Amniotic stem cell (primary cell): ENCODE measurements around the gene EHD3.

Source experiments
- DNase-seq: peaks from one replicate; lab custom pipeline; 2025; lab: John Stamatoyannopoulos, UW

Gene EHD3

GRCh38 chr2:31233741-31234682 lies at the start of gene EHD3:
TSS of gene EHD3 (plus strand) at chr2:31234152. CDS start at chr2:31234622, 470 bp downstream.
- peak; percentile 94 for DNase-seq

GRCh38 chr2:31187166-31187565 lies 46.8 kb upstream of the EHD3 start:
- DNase-seq = no peak

- DNase-seq = no peak
Measured at GRCh38 chr2:31188131-31188530, 45.8 kb upstream of the EHD3 start.

DNA sequence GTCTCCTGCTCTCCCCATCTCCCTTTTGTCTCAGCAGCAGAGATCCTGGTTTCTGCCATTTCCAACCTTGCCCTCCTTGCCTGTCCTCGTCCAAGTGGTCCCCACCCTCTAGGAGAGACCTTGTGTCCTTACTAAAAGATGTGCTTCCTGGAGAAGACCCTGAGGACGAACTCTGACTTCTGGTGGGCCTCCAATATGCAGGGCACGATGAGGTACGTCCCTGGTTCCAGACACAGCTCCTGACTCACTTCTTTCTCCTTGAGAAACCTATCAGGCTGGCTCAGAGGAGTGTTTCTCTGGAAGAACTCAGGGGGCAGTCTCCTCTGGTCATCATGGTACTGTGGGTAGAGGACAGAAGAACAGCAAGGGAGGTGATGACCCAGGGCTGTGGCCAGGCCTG lies 44.8 kb upstream of the EHD3 start:
- no peak for DNase-seq

DNA sequence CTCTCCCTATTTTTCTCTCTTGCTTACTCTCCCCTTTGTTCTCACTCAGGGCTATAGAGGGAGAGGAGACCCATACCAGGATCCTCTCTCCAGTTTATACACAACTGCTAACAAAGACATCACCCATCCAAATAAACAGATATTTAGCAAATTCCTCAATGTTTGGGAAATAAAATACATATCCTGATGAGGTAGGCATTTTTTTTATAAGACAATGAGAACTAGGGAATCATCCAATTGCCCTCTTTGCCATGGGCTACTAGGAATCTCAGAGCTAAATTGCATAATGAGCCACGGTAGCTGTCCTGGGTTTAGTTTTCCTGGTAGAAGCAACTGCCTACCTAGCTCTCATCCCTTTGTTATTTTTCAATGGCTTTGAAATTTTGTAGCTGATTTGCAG lies 43.8 kb upstream of the EHD3 start:
- no peak for DNase-seq

DNA sequence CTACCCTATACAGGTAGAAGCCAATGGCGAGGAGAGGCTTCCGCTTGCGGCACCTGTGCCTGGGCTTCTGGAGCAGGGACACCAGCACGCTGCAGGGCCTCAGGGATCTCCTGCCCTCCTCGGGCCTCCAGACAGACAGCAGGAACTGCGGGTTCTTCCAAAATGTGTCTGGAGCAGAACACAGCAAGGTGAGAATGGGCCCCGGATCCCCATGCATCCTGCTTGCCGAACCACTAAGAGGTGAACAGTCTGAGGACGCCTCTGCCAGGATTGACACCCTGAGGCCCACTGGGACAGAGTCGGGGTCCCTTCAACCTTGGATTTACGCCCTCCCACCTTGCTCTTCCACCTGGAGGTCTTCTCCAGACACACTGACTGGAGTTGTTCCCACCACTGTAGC lies 42.0 kb upstream of the EHD3 start:
- no peak for DNase-seq

GRCh38 chr2:31192396-31192795 lies 41.6 kb upstream of the EHD3 start:
- DNase-seq = no peak

GRCh38 chr2:31192851-31193392 lies 41.0 kb upstream of the EHD3 start:
- no peak for DNase-seq

- no peak for DNase-seq
Measured at GRCh38 chr2:31193806-31194205, 40.1 kb upstream of the EHD3 start.

- DNase-seq = no peak
Measured at GRCh38 chr2:31196622-31197021, 37.3 kb upstream of the EHD3 start.

DNA sequence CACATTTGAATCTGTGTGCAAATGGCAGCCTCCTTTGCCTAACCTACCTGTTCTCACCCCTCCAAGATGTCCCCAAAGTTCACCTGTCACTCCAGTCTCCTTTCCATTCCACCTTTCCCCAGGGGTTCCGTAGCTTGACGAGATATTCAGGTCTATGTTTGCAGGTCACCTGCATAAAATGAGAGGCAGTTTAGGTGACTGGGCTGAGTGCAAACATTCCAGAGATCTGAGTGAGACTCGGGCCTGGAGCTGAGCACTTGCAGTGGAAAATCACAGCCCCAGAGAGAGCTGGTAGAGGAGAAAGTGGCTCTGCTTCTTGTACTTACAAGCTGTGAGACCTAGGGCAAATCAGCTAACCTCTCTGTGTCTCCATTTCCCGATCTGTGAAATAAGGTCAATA lies 36.8 kb upstream of the EHD3 start:
- no peak for DNase-seq

DNA sequence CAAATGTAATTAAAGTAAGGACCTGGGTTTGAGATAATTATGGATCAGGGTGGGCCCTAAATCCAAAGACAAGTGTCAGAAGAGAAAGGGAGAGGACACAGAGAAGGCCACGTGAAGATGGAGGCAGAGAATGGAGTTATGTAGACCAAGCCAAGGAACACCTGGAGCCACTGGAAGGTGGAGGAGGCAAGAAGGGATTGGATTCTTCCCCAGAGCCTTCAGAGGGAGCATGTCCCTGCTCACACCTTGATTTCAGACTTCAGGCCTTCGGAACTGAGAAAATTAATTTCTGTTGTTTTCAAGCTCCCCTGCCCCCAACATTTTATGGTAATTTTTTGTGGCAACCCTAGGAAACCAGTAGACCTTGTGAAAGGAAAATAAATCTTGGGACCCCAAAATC lies 36.3 kb upstream of the EHD3 start:
- no peak for DNase-seq

GRCh38 chr2:31199206-31199605 lies 34.7 kb upstream of the EHD3 start:
- DNase-seq = no peak

- DNase-seq = no peak
Measured at GRCh38 chr2:31200972-31201371, 33.0 kb upstream of the EHD3 start.

DNA sequence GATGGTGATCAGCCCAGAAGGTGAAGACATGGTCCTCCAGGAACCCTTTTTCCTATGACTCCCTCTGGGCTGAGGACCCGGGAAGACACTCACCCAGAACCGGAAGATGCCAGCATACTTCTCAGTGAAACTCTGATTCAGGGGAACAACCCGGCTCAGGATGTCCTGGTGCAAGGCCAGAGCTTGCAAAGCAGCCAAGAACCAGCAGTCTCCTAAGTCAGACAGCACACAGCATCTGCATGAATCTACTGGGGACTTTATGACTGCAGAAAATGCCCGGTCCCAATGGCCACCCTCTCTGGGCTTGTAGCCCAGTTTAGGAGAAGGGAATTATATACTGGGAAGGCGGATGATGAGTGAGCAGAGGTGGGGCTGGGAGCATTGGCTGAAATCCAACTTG lies 31.9 kb upstream of the EHD3 start:
- no peak for DNase-seq

DNA sequence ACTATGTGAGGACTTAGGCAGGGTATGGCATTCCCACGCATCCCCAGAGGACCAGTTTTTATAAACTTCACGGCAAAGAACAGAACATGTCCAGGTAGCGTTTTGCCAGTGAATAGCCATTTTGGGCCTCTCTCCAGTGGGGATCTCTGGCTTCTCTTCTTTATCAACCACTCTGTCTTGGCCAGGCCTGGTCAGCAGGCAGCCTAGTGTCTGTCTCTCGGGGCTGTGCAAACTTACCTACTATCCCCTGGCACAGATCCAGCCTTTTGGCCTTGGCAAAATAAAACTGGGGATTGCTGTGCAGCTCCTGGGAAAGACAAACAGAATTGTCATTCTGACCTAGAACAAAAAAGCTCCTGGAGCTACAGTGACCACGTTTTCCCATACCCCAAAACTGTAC lies 31.1 kb upstream of the EHD3 start:
- no peak for DNase-seq

- no peak for DNase-seq
Measured at GRCh38 chr2:31203916-31204315, 30.0 kb upstream of the EHD3 start.

GRCh38 chr2:31204783-31205182 lies 29.2 kb upstream of the EHD3 start:
- DNase-seq = no peak

DNA sequence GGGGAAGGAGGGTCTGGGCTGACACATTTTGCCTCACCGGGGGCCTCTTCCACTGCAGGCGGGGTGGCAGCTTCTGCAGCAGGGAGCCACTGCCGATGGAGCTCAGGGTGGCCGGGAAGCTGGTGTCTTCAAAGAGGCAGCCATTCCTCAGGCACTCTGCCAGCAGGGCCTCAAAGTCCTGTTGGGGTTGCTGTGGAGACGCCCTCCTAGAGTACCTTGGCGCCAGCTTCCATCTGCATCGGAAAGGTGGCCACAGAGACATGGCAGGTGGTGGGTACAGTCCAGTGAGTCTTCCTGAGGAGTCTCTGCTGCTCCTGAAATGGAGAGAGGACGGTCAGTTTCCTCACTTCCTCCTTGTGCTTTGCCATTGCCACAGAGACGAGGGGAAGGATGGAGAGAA lies 28.8 kb upstream of the EHD3 start:
- no peak for DNase-seq

DNA sequence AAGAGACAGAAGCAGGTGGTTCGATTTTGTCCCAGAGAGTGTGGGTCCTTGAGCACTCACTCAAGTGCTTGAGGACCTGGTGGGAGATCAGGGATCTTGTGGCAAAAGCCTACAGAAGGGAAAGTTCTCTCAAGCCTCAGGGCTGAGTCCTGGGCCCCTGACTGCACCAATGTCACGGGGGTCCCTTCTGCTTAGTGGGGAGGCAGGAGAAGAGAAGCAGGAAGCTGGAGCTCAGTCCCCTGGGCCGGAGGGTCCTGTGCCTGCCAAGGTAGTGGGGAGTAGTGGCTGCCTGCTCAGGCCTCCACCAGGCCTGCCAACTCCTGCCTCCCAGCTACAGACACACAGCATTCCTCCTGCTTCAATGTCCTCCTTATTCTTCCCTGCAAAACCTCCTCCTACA lies 28.3 kb upstream of the EHD3 start:
- no peak for DNase-seq

- no peak for DNase-seq
Measured at GRCh38 chr2:31207790-31208189, 26.2 kb upstream of the EHD3 start.

- no peak for DNase-seq
Measured at GRCh38 chr2:31208240-31208639, 25.7 kb upstream of the EHD3 start.

DNA sequence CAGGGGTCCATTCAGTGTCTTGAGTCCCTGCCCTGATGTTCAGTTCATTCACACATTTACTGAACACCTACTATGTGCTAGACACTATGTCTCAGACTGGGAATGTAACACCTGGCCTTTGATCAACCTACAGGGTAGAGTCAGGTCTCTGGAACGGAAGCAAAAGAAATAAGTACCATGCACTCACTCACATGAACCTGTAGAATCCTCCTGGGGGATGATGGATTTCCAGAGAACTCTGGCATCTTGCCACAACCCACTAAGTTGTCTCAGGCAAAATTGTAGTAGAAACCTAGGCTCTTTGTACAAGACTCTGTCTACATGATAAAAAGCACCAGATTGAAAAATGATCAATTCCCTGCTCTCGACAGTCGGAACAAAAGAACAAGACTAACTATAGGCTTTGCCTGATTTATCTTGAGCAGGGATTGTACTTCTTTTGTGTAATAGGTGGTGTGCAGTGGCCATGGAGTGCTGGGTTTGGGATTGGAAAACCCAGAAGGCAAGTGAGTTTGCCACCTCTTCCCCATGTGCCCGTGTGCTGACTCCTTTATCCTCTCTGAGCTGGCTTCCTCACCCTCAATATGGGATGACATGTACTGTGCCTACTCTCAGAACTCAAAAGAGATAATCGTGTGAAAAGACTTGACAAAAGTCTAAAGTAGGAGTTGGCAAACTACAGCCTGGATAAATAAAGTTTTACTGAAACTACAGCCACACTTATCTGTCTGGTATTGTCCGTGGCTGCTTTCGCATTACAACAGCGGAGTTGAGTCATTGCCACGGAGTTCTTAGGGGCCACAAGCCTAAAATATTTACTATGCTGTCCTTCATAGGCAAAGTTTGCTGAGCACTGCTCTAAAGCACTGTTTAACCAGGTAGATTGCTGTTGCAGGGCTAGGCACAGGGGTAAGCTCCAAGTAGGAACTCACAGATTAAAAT lies 21.0 kb upstream of the EHD3 start:
- no peak for DNase-seq
